ENCODE data around the gene SLC5A6.

GRCh38 chr2:27177441-27178351 is 34.4 kb downstream of the SLC5A6 start:
- TF ChIP-seq, protein P1, sequence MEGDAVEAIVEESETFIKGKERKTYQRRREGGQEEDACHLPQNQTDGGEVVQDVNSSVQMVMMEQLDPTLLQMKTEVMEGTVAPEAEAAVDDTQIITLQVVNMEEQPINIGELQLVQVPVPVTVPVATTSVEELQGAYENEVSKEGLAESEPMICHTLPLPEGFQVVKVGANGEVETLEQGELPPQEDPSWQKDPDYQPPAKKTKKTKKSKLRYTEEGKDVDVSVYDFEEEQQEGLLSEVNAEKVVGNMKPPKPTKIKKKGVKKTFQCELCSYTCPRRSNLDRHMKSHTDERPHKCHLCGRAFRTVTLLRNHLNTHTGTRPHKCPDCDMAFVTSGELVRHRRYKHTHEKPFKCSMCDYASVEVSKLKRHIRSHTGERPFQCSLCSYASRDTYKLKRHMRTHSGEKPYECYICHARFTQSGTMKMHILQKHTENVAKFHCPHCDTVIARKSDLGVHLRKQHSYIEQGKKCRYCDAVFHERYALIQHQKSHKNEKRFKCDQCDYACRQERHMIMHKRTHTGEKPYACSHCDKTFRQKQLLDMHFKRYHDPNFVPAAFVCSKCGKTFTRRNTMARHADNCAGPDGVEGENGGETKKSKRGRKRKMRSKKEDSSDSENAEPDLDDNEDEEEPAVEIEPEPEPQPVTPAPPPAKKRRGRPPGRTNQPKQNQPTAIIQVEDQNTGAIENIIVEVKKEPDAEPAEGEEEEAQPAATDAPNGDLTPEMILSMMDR (IDR thresholded peaks at IDR 0.05), result no peak
- TF ChIP-seq EP300 (IDR thresholded peaks at IDR 0.05) (no peak), POLR2AphosphoS5 (IDR thresholded peaks at IDR 0.05) (no peak)
